GM21423 (cell line): ENCODE measurements around the gene JSRP1.

Source experiments
- ATAC-seq: cut with Tn5 transposase; IDR thresholded peaks from one replicate; pipeline ENCODE4 v1.9.1; 2021; ENCODE audit warnings: mild to moderate bottlenecking, moderate library complexity; ENCODE audit not compliant: unreplicated experiment

JSRP1 gene

DNA sequence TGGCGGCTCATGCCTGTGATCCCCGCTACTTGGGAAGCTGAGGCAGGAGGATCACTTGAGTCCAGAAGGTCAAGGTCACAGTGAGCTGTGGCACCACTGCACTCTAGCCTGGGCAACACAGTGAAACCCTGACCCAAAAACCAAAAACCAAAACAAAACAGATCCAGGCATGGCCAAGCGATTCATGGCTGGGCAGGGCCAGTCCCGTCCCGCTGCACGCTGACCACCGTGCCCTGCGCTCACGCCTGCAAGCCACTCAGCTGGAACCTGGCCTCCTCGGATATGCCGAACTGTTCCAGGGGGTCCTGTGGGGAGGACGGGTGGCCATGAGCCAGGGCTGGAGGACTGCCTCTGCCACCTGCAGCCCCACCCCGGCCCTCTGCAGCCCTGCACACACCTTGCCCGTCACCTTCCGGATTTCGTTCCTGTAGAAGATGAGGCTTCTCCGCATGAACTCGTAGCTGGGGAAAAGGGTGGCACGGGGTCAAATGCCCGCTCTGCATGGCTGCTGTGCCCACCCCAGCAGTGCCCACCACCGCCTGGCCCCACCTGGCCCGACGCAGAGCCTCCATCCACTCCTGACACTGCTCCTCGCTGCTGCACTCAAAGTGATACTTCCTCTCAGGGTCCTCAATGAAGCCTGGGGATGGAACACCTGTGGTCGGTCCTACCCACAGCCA is 22.5 kb downstream of the JSRP1 start:
- ATAC-seq, result no peak

- ATAC-seq, result no peak
These were observed 23.7 kb downstream of the JSRP1 start for GRCh38 chr19:2232286-2233151.

GRCh38 chr19:2231621-2232221 is 24.5 kb downstream of the JSRP1 start:
- ATAC-seq, result no peak

DNA sequence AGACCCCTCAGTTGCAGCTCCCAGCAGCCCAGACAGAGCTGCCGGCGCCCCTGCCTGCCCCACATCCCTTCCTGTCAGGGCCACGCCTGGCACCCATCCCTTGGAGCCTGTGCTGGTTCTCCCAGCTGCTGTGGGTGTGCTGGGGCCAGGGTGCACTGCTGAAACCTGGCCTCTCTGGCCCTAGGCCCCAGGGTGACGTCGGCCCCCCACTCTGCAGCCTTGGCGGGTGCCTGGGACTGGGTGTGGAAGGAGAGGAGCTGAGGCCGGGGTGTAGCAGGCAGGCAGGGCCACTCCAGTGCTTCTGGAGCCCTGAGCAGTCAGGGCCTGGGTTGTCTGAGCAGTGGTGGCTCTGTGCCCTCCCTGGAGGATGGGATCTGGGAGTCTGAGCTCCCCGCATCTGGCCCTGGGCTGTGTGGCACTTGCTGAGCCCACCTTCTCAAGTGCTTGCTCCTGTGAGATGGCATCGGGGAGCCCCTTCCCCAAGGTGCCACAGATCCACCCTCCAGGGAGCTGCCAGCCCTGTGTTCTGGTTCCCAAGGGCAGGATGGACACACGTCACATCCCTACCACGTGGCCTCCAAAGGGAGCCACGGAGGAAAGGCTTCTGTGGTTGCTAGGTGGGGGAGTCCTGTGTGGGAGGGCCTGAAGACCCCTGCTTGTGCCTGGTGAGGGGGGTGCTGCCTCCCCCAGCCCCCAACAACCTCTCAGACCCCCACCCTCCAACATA is 25.2 kb downstream of the JSRP1 start:
- no peak for ATAC-seq

DNA sequence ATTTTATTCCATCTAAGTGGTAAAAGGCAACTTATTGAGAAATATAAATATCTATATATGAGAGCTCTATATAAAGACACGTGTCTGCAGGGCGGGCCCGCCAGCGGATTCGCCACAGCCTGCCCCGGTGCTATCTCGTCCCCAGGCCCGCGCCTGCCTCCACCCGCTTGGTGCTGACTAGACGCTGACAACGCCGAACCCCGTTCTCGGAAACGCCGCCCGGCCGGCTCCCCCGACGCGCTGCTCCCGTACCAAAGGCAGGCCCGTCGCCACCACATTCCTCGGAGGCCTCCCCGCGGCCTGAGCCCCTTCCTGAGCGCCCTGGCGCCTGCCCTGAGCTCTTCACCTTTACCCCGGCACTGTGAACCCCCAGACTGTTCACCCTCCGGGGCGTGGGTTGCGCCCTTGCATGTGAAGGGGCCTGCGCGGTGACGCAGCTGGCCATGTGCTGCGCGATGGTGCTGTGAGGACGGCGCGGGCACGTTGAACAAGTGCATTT is 26.1 kb downstream of the JSRP1 start:
- no peak for ATAC-seq

GRCh38 chr19:2229103-2230032 is 26.8 kb downstream of the JSRP1 start:
- ATAC-seq, result no peak

GRCh38 chr19:2228157-2229030 is 27.8 kb downstream of the JSRP1 start:
- ATAC-seq, result no peak

GRCh38 chr19:2227415-2228156 is 28.6 kb downstream of the JSRP1 start:
- no peak for ATAC-seq

- no peak for ATAC-seq
These were observed 29.3 kb downstream of the JSRP1 start for GRCh38 chr19:2226840-2227360.

DNA sequence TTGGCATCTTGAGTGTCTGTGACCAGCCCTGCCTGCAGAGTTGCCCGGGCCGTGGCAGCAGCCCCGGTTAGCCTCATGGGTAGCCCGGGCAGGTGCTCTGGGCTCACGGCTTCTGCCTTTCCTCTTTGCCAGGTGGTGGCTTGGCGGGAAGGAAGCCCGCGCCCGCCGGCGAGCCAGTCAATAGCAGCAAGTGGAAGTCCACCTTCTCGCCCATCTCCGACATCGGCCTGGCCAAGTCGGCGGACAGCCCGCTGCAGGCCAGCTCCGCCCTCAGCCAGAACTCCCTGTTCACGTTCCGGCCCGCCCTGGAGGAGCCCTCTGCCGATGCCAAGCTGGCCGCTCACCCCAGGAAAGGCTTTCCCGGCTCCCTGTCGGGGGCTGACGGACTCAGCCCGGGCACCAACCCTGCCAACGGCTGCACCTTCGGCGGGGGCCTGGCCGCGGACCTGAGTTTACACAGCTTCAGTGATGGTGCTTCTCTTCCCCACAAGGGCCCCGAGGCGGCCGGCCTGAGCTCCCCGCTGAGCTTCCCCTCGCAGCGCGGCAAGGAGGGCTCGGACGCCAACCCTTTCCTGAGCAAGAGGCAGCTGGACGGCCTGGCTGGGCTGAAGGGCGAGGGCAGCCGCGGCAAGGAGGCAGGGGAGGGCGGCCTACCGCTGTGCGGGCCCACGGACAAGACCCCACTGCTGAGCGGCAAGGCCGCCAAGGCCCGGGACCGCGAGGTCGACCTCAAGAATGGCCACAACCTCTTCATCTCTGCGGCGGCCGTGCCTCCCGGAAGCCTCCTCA is 30.0 kb downstream of the JSRP1 start:
- no peak for ATAC-seq

DNA sequence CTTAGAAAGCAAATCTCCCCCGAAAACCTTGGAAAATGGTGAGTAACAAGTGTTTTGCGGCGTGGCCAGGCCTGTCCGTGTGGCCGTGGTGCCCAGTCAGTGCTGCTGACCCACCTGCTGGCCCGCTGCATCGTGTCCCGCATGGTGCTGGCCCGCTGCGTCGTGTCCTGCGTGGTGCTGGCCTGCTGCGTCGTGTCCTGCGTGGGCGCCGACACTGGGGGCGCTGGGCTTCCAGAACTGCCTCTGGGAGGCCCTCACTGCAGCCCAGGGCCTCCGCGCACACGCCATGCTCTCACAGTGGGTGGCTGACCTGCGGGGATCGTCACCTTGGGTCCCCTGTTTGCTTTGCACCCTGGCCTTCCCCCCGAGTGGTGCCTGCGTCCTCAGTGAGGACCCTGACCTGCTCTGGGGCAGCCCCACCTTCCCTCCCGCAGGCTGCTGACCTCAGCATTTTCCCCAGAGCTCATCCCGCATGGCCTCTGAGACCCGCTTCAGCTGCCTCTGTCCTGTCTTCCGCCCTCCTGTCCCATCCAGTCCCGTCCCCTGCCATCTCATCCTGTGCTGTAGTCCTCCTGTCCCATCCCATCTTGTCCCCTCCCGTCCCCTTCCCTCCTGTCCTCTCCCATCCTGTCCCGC is 30.7 kb downstream of the JSRP1 start:
- no peak for ATAC-seq

- no peak for ATAC-seq
These were observed 31.4 kb downstream of the JSRP1 start for GRCh38 chr19:2224754-2225349.

GRCh38 chr19:2223959-2224358 is 32.3 kb downstream of the JSRP1 start:
- ATAC-seq, result peak; percentile 57

- ATAC-seq, result no peak
These were observed 32.8 kb downstream of the JSRP1 start for GRCh38 chr19:2223391-2223790.

DNA sequence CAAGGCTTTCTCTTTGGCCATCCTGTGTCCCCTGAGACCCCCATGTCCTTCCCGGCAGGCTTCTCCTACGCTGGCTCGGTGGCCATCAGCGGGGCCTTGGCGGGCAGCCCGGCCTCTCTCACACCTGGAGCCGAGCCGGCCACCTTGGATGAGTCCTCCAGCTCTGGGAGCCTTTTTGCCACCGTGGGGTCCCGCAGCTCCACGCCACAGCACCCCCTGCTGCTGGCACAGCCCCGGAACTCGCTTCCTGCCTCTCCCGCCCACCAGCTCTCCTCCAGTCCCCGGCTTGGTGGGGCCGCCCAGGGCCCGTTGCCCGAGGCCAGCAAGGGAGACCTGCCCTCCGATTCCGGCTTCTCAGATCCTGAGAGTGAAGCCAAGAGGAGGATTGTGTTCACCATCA is 34.3 kb downstream of the JSRP1 start:
- no peak for ATAC-seq

- ATAC-seq, result no peak
These were observed 34.9 kb downstream of the JSRP1 start for GRCh38 chr19:2221250-2221831.
